ENCODE data around the gene PTPRN2.
"Not testable (repeated sequence)": the region's sequence is repeated elsewhere in the genome, so short reads cannot be mapped to it uniquely, and the experiment has no call there.

The PTPRN2 gene

DNA sequence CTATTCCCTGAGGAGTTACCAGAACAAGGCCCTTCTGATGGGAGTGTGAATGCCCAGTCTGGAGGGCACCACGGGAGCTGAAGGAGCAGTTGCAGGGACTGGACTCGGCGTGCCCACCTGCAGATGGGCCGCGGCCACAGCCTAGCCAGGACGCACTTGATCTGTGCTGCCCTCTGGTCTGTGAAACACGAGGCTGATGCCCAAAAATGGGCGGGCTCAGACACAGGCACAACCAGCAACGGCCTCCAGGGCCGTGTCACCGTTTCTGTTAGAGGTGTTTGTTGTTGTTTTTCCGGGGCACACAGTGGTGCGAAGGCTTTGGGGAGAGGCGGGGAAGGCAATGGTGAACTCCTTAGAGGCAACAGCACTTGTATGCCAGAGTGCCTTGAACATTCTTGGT lies 1015.0 kb downstream of the PTPRN2 start:
- DNase-seq: no peak

- DNase-seq: no peak
These were observed 1017.0 kb downstream of the PTPRN2 start for GRCh38 chr7:157570531-157571200.

GRCh38 chr7:157569967-157570366 lies 1017.7 kb downstream of the PTPRN2 start:
- DNase-seq: no peak

GRCh38 chr7:157568770-157569584 lies 1018.6 kb downstream of the PTPRN2 start:
- peak; percentile 72 for DNase-seq

GRCh38 chr7:157568106-157568769 lies 1019.4 kb downstream of the PTPRN2 start:
- no peak for DNase-seq

DNA sequence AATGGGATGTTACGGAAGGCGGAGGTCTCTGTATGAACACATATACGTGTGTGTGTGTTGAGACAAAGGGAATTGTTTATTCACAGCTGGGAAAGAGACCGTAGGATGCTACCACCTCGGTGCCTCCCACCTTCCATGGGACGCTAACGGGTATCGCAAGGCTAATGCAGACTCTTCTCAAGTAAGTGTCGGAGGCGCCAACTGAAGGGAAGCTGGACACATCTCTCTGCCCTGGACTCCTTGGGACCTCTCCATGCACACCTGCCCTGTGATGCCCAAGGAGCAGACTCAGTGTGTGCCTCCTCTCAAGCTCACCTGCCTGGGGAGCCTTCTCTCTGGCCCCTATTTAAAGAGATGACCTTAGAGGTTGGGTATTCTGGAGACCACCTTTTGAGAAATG lies 1020.0 kb downstream of the PTPRN2 start:
- no peak for DNase-seq

DNA sequence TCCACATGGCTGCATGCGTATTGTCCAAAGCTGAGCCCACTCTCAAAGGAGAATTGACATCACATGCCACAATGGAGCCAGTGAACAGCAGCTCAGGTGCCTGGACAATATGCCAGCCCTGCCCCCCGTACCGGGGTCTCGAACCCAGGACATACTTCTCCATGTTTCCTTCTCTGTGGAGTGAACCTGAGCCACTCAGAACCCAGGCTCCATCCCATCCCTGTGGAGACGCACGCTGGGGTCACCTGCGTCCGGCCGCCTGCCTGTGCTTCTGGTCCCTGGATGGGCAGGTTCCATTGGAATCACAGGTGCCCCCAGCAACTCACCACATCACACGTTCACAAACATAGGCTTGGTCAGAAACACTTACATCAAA lies 1021.0 kb downstream of the PTPRN2 start:
- no peak for DNase-seq

DNA sequence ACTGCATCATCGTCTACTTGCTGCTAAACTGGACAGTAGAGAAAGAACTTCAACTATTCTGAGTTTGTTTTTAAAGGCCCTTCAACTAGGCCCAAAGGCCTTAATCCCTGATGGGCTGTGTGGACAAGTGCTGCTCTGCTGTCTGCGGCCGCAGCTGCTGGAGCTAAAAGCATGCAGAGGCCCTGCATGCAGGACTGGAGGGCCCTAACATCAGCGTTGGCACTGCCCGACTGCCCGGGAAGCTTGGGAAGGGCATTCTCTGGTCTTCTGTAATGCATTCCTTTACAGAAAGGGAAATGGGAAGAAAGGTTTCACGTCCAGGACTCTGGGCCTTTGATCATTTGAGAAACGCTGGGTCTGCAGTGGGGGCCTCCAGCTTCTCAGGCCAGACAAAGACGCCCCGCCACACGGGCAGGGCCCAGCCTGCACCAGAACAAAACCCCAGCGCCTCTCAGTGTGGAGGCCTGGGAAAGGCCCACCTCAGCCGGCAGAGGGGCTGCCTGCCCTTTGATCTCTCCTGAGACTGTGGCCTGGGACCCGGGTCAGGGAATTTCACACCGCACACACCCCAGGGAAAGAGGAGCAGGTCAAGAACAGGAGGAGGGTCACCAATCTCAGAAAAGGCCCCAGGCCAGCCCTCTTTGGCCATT lies 1021.5 kb downstream of the PTPRN2 start:
- DNase-seq: no peak

- DNase-seq: no peak
These were observed 1022.4 kb downstream of the PTPRN2 start for GRCh38 chr7:157565201-157565626.

GRCh38 chr7:157564517-157565177 lies 1023.0 kb downstream of the PTPRN2 start:
- no peak for DNase-seq

- not testable (repeated sequence) for DNase-seq
These were observed 1024.0 kb downstream of the PTPRN2 start for GRCh38 chr7:157563467-157564135.

DNA sequence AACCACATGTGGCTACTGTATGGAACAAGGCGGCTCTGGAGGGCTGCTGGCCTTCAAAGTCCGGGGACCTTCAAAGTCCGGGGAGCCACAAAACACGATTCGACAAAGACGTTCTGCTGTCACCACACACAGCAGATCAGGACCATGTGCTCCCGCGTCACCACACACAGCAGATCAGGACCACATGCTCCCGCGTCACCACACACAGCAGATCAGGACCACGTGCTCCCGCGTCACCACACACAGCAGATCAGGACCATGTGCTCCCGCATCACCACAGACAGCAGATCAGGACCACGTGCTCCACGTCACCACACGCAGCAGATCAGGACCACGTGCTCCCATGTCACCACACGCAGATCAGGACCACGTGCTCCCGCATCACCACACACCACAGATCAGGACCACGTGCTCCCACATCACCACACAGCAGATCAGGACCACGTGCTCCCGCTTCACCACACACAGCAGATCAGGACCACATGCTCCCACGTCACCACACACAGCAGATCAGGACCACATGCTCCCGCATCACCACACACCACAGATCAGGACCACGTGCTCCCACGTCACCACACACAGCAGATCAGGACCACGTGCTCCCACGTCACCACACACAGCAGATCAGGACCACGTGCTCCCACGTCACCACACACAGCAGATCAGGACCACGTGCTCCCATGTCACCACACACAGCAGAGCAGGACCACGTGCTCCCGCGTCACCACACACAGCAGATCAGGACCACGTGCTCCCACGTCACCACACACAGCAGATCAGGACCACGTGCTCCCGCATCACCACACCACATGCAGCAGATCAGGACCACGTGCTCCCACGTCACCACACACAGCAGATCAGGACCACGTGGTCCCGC lies 1024.9 kb downstream of the PTPRN2 start:
- DNase-seq: not testable (repeated sequence)

GRCh38 chr7:157561816-157562410 lies 1025.7 kb downstream of the PTPRN2 start:
- no peak for DNase-seq

- DNase-seq: no peak
These were observed 1026.2 kb downstream of the PTPRN2 start for GRCh38 chr7:157561523-157561785.

- DNase-seq: no peak
These were observed 1026.7 kb downstream of the PTPRN2 start for GRCh38 chr7:157560710-157561522.

GRCh38 chr7:157560258-157560654 lies 1027.4 kb downstream of the PTPRN2 start:
- no peak for DNase-seq

- DNase-seq: no peak
These were observed 1027.9 kb downstream of the PTPRN2 start for GRCh38 chr7:157559596-157560257.

DNA sequence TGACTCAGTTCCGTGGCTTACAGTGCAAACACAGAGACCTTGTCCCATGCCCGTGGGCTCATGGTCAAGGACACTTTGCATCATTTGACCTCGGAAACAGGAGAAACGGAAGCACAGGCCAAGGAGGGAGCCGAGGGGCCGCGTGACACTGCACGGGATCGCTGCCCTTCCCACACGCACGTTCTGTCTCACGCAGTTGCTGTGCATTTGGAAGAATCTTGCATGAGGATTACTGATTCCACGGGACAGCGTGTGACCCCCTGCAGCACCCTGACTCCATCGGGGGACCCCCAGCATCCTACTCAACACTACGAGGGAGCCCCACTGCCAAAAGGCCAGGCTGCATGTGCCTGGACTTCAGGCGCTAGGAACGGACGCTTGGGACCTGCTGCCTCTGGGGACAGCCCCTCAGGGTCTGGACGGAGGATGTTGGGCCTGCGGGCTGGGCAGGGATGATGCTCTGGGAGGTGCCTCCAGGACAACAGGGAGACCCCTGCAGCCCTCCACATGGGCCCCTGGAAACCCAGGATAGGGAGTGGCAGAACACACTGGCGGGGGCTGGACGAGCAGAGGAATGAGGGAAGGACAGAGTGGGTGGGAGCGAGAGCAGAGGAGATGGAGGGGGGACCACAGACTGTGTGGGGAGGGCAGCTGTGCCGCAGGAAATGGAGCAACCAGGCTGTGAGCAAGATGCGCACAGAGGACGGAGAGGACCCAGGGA lies 1028.6 kb downstream of the PTPRN2 start:
- no peak for DNase-seq

DNA sequence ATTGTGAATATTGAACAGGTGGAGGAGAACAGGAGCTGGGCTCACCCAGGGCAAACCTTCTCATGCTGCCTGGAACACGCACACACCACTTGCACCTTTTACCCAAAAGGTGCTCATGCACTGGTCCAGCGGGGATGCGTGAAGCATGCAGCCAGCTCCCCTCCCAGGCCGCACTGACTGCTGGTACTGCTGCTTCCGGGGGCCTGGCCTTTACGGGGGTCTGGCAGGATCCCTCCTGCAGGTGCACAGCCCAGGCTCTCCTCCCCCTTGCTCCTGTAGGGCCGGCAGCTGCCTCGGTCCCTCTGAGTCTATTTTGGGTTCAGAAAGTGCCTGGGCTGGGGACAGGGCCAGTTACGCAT lies 1029.1 kb downstream of the PTPRN2 start:
- no peak for DNase-seq
